ENCODE measurements around the gene KBTBD13.
A peak's percentile ranks its signal among the peaks of the same experiment; 100 is the strongest.
"Not testable (repeated sequence)": the region's sequence is repeated elsewhere in the genome, so short reads cannot be mapped to it uniquely, and the experiment has no call there.

The KBTBD13 gene

DNA sequence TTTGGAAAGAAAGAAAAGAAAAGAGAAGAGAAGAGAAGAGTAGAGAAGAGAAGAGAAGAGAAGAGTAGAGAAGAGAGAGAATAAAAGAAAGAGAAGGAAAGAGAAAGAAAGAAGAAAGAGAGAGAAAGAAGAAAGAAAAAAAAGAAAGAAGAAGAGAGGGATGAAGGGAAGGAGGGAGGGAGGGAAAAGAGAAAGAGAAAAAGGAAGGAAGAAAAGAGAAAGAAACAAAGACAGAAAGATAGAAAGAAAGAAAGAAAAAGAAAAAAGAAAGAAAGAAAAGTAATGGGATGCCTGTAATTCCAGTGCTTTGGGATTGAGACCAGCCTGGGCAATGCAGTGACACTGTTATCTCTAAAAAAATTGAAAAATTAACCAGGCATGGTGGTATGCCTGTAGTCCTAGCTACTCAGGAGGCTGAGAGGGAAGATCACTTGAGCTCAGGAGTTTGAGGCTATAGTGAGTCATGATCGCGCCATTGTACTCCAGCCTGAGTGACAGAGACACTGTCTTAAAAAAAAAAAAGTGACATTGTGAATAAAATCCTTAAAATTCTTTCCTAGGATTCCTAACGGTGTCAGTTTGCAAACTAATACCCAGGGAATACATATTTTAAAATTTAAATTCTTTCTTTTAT is 10.4 kb upstream of the KBTBD13 start:
- Histone ChIP-seq H3K9me3 (ENCODE audit: insufficient read depth, low read depth, low read length) (no peaks in the 10 kb centered on the region), H3K27me3 (ENCODE audit: insufficient read depth, low read length) (peaks cover 23% of the 10 kb centered on the region), H3K4me1 (ENCODE audit: insufficient read depth, low read length) (peaks cover 21% of the 10 kb centered on the region; the same call in 1 of the 2 replicates), H3K27ac (ENCODE audit: low read length) (no peak overlapping the region), H3K36me3 (ENCODE audit: insufficient read depth, low read depth, low read length) (no peaks in the 10 kb centered on the region), H3K9ac (ENCODE audit: low read depth, low read length) (no peak overlapping the region), H3K4me3 (ENCODE audit: low read length) (peak overlapping the region; percentile 78)

GRCh38 chr15:65066635-65067316 is 9.8 kb upstream of the KBTBD13 start:
- no peaks in the 10 kb centered on the region for H3K36me3 ChIP-seq (ENCODE audit: insufficient read depth, low read depth, low read length)
- H3K27me3 ChIP-seq (ENCODE audit: insufficient read depth, low read length) = peaks cover 23% of the 10 kb centered on the region
- no peak overlapping the region for H3K27ac ChIP-seq (ENCODE audit: low read length)
- H3K4me3 ChIP-seq (ENCODE audit: low read length) = peak overlapping the region; percentile 78
- H3K4me1 ChIP-seq (ENCODE audit: insufficient read depth, low read length) = peaks cover 21% of the 10 kb centered on the region; the same call in 1 of the 2 replicates
- peak overlapping the region; percentile 59; the same call in 1 of the 2 replicates for H3K9ac ChIP-seq (ENCODE audit: low read depth, low read length)
- no peaks in the 10 kb centered on the region for H3K9me3 ChIP-seq (ENCODE audit: insufficient read depth, low read depth, low read length)

DNA sequence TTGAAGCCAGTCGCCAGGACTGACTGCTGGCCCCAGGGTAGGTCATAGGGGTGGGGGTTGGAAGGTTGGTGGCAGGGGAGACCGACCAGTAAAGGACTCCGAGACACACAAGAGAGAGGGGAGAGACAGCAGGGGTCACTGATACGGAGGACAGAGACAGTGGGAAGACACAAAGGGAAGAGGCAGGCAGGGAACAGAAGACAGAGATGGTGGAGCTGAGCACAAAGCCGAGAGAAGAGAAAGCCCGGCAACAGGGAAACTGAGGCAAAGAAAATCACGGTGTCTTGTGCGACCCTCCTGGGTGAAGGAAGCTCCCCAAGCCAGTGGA is 9.3 kb upstream of the KBTBD13 start:
- H3K27me3 ChIP-seq (ENCODE audit: insufficient read depth, low read length) = peaks cover 23% of the 10 kb centered on the region
- H3K27ac ChIP-seq (ENCODE audit: low read length) = no peak overlapping the region
- peak overlapping the region; percentile 59; the same call in 1 of the 2 replicates for H3K9ac ChIP-seq (ENCODE audit: low read depth, low read length)
- no peaks in the 10 kb centered on the region for H3K36me3 ChIP-seq (ENCODE audit: insufficient read depth, low read depth, low read length)
- no peaks in the 10 kb centered on the region for H3K9me3 ChIP-seq (ENCODE audit: insufficient read depth, low read depth, low read length)
- peak overlapping the region; percentile 78 for H3K4me3 ChIP-seq (ENCODE audit: low read length)
- peaks cover 21% of the 10 kb centered on the region; the same call in 1 of the 2 replicates for H3K4me1 ChIP-seq (ENCODE audit: insufficient read depth, low read length)

GRCh38 chr15:65067645-65068402 is 8.7 kb upstream of the KBTBD13 start, which contains the start of gene RASL12:
RASL12 (minus strand) TSS chr15:65067991; CDS start chr15:65067835, 156 bp downstream.
- Histone ChIP-seq H3K4me1 (ENCODE audit: insufficient read depth, low read length) (peaks cover 21% of the 10 kb centered on the region; the same call in 1 of the 2 replicates), H3K9me3 (ENCODE audit: insufficient read depth, low read depth, low read length) (no peaks in the 10 kb centered on the region; the same call in 1 of the 2 replicates), H3K36me3 (ENCODE audit: insufficient read depth, low read depth, low read length) (no peaks in the 10 kb centered on the region), H3K4me3 (ENCODE audit: low read length) (peak within 1 kb of the TSS; percentile 78), H3K27me3 (ENCODE audit: insufficient read depth, low read length) (peaks cover 23% of the 10 kb centered on the region), H3K9ac (ENCODE audit: low read depth, low read length) (peak within 1 kb of the TSS; percentile 59; the same call in 1 of the 2 replicates), H3K27ac (ENCODE audit: low read length) (no peak within 1 kb of the TSS)

- H3K27me3 ChIP-seq (ENCODE audit: insufficient read depth, low read length) = peaks cover 23% of the 10 kb centered on the region
Measured at GRCh38 chr15:65068403-65068788, 8.2 kb upstream of the KBTBD13 start.

GRCh38 chr15:65069179-65069578 is 7.4 kb upstream of the KBTBD13 start:
- no peaks in the 10 kb centered on the region; the same call in none of the 2 replicates for H3K9me3 ChIP-seq (ENCODE audit: insufficient read depth, low read depth, low read length)
- peaks cover 21% of the 10 kb centered on the region; the same call in 1 of the 2 replicates for H3K4me1 ChIP-seq (ENCODE audit: insufficient read depth, low read length)
- no peak overlapping the region for H3K27ac ChIP-seq (ENCODE audit: low read length)
- H3K4me3 ChIP-seq (ENCODE audit: low read length) = no peak overlapping the region
- no peaks in the 10 kb centered on the region for H3K36me3 ChIP-seq (ENCODE audit: insufficient read depth, low read depth, low read length)
- H3K9ac ChIP-seq (ENCODE audit: low read depth, low read length) = no peak overlapping the region
- H3K27me3 ChIP-seq (ENCODE audit: insufficient read depth, low read length) = peaks cover 23% of the 10 kb centered on the region

More at GRCh38 chr15:65068403-65068788, 8.2 kb upstream of the KBTBD13 start:
- peak overlapping the region; percentile 78; the same call in 1 of the 2 replicates for H3K4me3 ChIP-seq (ENCODE audit: low read length)
- no peak overlapping the region for H3K27ac ChIP-seq (ENCODE audit: low read length)
- no peaks in the 10 kb centered on the region; the same call in none of the 2 replicates for H3K9me3 ChIP-seq (ENCODE audit: insufficient read depth, low read depth, low read length)
- H3K36me3 ChIP-seq (ENCODE audit: insufficient read depth, low read depth, low read length) = no peaks in the 10 kb centered on the region
- H3K9ac ChIP-seq (ENCODE audit: low read depth, low read length) = peak overlapping the region; percentile 59; the same call in 1 of the 2 replicates
- peaks cover 21% of the 10 kb centered on the region; the same call in 1 of the 2 replicates for H3K4me1 ChIP-seq (ENCODE audit: insufficient read depth, low read length)

DNA sequence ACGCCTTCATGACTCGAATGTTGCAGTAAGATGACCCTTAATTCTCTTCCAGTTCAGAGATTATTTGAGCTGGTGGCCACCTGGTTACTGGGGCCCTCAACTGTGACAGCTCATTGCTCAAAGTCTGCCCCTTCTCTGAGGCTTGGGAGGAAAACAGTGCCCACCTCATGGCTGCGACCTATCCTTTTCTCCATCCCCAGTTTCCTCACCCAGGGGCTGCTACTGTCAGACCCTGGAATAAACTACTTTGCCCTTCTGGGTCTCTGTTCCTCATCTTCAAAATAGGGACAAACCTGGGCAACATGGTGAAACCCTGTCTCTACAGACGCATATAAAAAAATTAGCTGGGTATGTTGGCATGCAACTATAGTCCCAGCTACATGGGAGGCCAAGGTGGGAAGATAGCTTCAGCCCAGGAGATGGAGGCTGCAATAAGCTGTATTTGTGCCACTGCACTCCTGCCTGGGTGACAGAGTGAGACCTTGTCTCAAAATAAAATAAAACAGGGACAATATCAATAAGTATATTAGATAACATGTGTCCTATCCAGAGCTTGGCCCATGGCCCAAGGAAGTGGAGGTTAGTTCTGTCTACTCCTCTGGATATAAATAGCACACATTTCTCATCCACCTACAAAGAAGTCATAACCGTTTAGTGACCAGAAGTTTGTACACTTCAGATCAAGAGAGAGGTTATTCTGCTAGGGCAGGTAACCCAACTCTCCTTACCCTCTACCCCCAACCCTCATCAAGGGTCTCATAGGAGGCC is 6.6 kb upstream of the KBTBD13 start:
- Histone ChIP-seq H3K27ac (ENCODE audit: low read length) (no peak overlapping the region), H3K9ac (ENCODE audit: low read depth, low read length) (no peak overlapping the region), H3K27me3 (ENCODE audit: insufficient read depth, low read length) (peaks cover 23% of the 10 kb centered on the region), H3K9me3 (ENCODE audit: insufficient read depth, low read depth, low read length) (no peaks in the 10 kb centered on the region; the same call in none of the 2 replicates), H3K4me3 (ENCODE audit: low read length) (no peak overlapping the region), H3K4me1 (ENCODE audit: insufficient read depth, low read length) (peaks cover 21% of the 10 kb centered on the region; the same call in 1 of the 2 replicates), H3K36me3 (ENCODE audit: insufficient read depth, low read depth, low read length) (no peaks in the 10 kb centered on the region)

- Histone ChIP-seq H3K27ac (ENCODE audit: low read length) (no peak overlapping the region), H3K9ac (ENCODE audit: low read depth, low read length) (no peak overlapping the region), H3K36me3 (ENCODE audit: insufficient read depth, low read depth, low read length) (no peaks in the 10 kb centered on the region), H3K9me3 (ENCODE audit: insufficient read depth, low read depth, low read length) (no peaks in the 10 kb centered on the region; the same call in none of the 2 replicates), H3K4me3 (ENCODE audit: low read length) (no peak overlapping the region), H3K27me3 (ENCODE audit: insufficient read depth, low read length) (peaks cover 23% of the 10 kb centered on the region), H3K4me1 (ENCODE audit: insufficient read depth, low read length) (peaks cover 14% of the 10 kb centered on the region; the same call in 1 of the 2 replicates)
Measured at GRCh38 chr15:65071381-65071811, 5.2 kb upstream of the KBTBD13 start.

DNA sequence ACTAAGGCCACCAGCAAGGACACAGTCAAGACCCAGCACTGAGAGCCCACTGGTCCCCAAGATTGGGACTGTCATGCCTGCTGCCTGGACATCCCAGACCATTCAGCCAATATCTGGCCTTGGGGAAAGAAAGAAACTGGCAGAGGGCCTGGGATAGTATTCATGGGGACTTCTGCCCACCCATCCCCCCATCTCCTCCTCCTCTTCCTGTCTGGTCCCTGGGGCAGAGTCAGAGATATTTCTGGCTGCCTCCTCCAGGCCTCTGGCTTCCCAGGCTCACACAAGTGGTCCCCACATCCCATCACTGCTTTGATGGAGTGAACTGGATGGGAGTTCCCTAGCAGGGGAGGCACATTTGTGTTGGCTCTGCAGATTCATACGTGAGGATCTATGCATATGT is 4.5 kb upstream of the KBTBD13 start:
- no peak overlapping the region for H3K4me3 ChIP-seq (ENCODE audit: low read length)
- peaks cover 18% of the 10 kb centered on the region for H3K27me3 ChIP-seq (ENCODE audit: insufficient read depth, low read length)
- H3K9me3 ChIP-seq (ENCODE audit: insufficient read depth, low read depth, low read length) = no peaks in the 10 kb centered on the region; the same call in none of the 2 replicates
- H3K36me3 ChIP-seq (ENCODE audit: insufficient read depth, low read depth, low read length) = no peaks in the 10 kb centered on the region
- H3K27ac ChIP-seq (ENCODE audit: low read length) = no peak overlapping the region
- H3K9ac ChIP-seq (ENCODE audit: low read depth, low read length) = no peak overlapping the region
- H3K4me1 ChIP-seq (ENCODE audit: insufficient read depth, low read length) = peaks cover 8% of the 10 kb centered on the region; the same call in 1 of the 2 replicates

GRCh38 chr15:65072617-65073016 is 3.9 kb upstream of the KBTBD13 start:
- peaks cover 4% of the 10 kb centered on the region; the same call in 1 of the 2 replicates for H3K4me1 ChIP-seq (ENCODE audit: insufficient read depth, low read length)
- H3K27ac ChIP-seq (ENCODE audit: low read length) = no peak overlapping the region
- peaks cover 12% of the 10 kb centered on the region; the same call in 1 of the 2 replicates for H3K27me3 ChIP-seq (ENCODE audit: insufficient read depth, low read length)
- H3K36me3 ChIP-seq (ENCODE audit: insufficient read depth, low read depth, low read length) = no peaks in the 10 kb centered on the region
- H3K9me3 ChIP-seq (ENCODE audit: insufficient read depth, low read depth, low read length) = no peaks in the 10 kb centered on the region; the same call in none of the 2 replicates
- H3K4me3 ChIP-seq (ENCODE audit: low read length) = no peak overlapping the region
- H3K9ac ChIP-seq (ENCODE audit: low read depth, low read length) = no peak overlapping the region

DNA sequence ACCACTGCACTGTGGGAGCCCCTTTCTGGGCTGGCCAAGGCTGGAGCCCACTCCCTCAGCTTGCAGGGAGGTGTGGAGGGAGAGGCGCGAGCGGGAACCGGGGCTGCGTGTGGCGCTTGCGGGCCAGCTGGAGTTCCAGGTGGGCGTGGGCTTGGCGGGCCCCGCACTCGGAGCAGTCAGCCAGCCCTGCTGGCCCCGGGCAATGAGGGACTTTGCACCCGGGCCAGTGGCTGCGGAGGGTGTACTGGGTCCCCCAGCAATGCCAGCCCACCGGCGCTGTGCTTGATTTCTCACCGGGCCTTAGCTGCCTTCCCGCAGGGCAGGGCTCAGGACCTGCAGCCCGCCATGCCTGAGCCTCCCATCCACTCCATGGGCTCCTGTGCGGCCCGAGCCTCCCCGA is 1.6 kb upstream of the KBTBD13 start:
- H3K9ac ChIP-seq (ENCODE audit: low read depth, low read length); H3K36me3 ChIP-seq (ENCODE audit: insufficient read depth, low read depth, low read length); H3K27ac ChIP-seq (ENCODE audit: low read length); H3K4me1 ChIP-seq (ENCODE audit: insufficient read depth, low read length); H3K9me3 ChIP-seq (ENCODE audit: insufficient read depth, low read depth, low read length); H3K4me3 ChIP-seq (ENCODE audit: low read length); H3K27me3 ChIP-seq (ENCODE audit: insufficient read depth, low read length): not testable (repeated sequence)
